Measurements from ENCODE around the gene TLE1. TPM values are rescaled to one million over a fixed set of nuclear protein-coding genes. Genes with fewer than 3 reads are reported as not detected.

Gene TLE1
- total and polyA plus RNA-seq, 2 donors (not counting 1 experiment from before 2014, with no cell fraction given), result 33.5 to 80.3 TPM

DNA sequence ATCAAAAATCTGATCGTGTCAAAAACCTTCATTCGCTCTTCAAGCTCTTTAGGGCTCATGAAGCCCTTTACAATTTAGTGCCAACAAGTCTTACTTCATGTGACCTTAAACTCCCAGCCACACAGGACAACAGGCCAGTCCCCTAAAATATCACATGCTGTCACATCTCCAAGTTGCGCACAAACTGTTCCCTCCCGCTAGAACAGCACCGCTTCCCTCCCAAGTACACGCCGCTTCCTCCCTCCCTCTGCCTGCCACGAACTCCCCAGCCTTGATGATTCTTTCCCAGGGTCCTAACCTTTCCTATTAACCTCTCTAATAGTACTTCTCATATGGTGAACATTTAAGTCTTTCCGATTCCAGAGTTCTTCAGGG lies 91.2 kb downstream of the TLE1 start:
- Mint-ChIP-seq H3K27me3 (no peaks in the 10 kb centered on the region), H3K27ac (peak overlapping the region; percentile 5), H3K4me1 (peaks cover 76% of the 10 kb centered on the region), H3K9me3 (ENCODE audit: insufficient read depth) (peaks cover 2% of the 10 kb centered on the region), H3K4me3 (peak overlapping the region; percentile 16)
- Histone ChIP-seq H3K9ac (ENCODE audit: low read length) (no peak overlapping the region), H2AFZ (ENCODE audit: insufficient read depth, low read depth, low read length, poor library complexity, severe bottlenecking) (no peak overlapping the region), H4K20me1 (ENCODE audit: control insufficient read depth, insufficient read depth, low read length, poor library complexity, severe bottlenecking) (peaks cover 8% of the 10 kb centered on the region), H3K27ac (ENCODE audit: low read length in 2 of 2) (no peak overlapping the region), H3K9me3 (ENCODE audit: control extremely low read depth in 1 of 3, control insufficient read depth in 2 of 3, insufficient read depth in 1 of 3, low read length in 2 of 3) (no peaks in the 10 kb centered on the region), H3K4me1 (ENCODE audit: control insufficient read depth in 2 of 2, insufficient read depth in 2 of 2, low read length in 2 of 2) (peaks cover 55 to 59% of the 10 kb centered on the region in 2 donors), H3K4me2 (replicated peaks; ENCODE audit: low read depth, low read length, poor library complexity, severe bottlenecking) (peak overlapping the region; percentile 56), H3K36me3 (replicated peaks in 1 of 2; ENCODE audit: control extremely low read depth in 1 of 2, control insufficient read depth in 1 of 2, extremely low read depth in 1 of 2, insufficient read depth in 2 of 2, low read length in 1 of 2) (peaks cover 0 to 15% of the 10 kb centered on the region in 2 experiments), H3K4me3 (ENCODE audit: control extremely low read depth in 1 of 5, extremely low read depth in 1 of 5, insufficient read depth in 1 of 5, low read depth in 2 of 5, low read length in 4 of 5) (no peak overlapping the region), H3K79me2 (ENCODE audit: control insufficient read depth, insufficient read depth, low read length) (no peaks in the 10 kb centered on the region), H3K27me3 (replicated peaks in 1 of 4; ENCODE audit: control extremely low read depth in 1 of 4, control insufficient read depth in 3 of 4, insufficient read depth in 4 of 4, low read length in 3 of 4) (no peaks in the 10 kb centered on the region)
- intact Hi-C loops (cut with micrococcal nuclease), result loop anchor here (10.0 kb wide), 1 partner anchor 57 kb away; no protein-coding TSS in a partner anchor
- ChIA-PET POLR2A (no interaction called here), CTCF (no interaction called here)
- ATAC-seq (ENCODE audit: low read depth) (no peak), DNase-seq (no peak)
- 90% methylated on average over 9 of the region's 9 CpGs for WGBS (ENCODE audit: insufficient coverage)
- no peak for TF ChIP-seq EZH2 (IDR thresholded peaks at IDR 0.05; ENCODE audit: borderline replicate concordance, insufficient read depth, low read depth, low read length, poor library complexity, severe bottlenecking)
- TF ChIP-seq, protein P1, sequence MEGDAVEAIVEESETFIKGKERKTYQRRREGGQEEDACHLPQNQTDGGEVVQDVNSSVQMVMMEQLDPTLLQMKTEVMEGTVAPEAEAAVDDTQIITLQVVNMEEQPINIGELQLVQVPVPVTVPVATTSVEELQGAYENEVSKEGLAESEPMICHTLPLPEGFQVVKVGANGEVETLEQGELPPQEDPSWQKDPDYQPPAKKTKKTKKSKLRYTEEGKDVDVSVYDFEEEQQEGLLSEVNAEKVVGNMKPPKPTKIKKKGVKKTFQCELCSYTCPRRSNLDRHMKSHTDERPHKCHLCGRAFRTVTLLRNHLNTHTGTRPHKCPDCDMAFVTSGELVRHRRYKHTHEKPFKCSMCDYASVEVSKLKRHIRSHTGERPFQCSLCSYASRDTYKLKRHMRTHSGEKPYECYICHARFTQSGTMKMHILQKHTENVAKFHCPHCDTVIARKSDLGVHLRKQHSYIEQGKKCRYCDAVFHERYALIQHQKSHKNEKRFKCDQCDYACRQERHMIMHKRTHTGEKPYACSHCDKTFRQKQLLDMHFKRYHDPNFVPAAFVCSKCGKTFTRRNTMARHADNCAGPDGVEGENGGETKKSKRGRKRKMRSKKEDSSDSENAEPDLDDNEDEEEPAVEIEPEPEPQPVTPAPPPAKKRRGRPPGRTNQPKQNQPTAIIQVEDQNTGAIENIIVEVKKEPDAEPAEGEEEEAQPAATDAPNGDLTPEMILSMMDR (IDR thresholded peaks at IDR 0.05), result no peak

DNA sequence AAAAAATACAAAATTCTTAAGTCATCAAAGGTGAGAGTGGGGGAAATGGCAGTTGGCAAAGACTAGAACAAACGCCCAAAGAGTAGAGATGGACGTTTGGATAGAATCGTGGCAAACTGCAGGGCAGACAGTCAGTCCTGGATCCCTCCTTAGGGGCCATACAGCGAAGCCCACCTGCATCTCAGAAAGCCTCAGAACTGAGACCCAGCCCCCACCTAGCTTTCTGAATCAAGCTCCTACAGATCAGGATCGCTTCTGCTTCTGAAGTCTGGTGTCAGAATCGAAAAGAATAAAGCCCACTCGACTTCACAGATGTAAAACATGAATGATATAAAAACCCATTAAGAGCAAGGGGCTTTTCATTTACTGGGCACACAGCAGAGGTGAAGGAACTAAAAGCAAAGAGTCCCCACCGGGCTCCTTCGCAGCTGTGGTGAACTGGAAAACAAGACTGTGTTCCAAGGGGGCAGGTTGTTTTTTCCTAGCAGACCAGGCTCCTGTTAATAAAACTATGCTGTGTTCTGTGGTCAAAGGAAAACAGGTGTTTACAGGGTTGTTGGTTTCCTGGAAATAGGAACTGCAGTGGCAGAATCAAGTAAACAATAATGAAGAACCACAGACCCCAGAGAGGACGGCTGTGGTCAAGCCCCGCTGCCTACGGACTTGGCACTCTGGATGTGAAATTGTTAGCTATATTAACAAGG lies 91.8 kb downstream of the TLE1 start:
- no peaks in the 10 kb centered on the region for H3K27me3 Mint-ChIP-seq
- DNase-seq (no peak), ATAC-seq (ENCODE audit: low read depth) (no peak)
- H4K20me1 ChIP-seq (ENCODE audit: control insufficient read depth, insufficient read depth, low read length, poor library complexity, severe bottlenecking), result peaks cover 13% of the 10 kb centered on the region
- WGBS (ENCODE audit: insufficient coverage), result 36% methylated on average over 4 of the region's 12 CpGs
- peaks cover 60 to 64% of the 10 kb centered on the region in 2 donors for H3K4me1 ChIP-seq (ENCODE audit: control insufficient read depth in 2 of 2, insufficient read depth in 2 of 2, low read length in 2 of 2)
- H3K9ac ChIP-seq (ENCODE audit: low read length), result peak overlapping the region; percentile 17
- H3K4me3 ChIP-seq (ENCODE audit: control extremely low read depth in 1 of 5, extremely low read depth in 1 of 5, insufficient read depth in 1 of 5, low read depth in 2 of 5, low read length in 4 of 5), result peak overlapping the region in 1 of 5 experiments; percentile 5
- no peaks in the 10 kb centered on the region for H3K9me3 ChIP-seq (ENCODE audit: control extremely low read depth in 1 of 3, control insufficient read depth in 2 of 3, insufficient read depth in 1 of 3, low read length in 2 of 3)
- CTCF ChIA-PET, result no interaction called here
- intact Hi-C loops (cut with micrococcal nuclease), result loop anchor here (2.0 to 10.0 kb wide), 2 partner anchors 57 to 89 kb away; no protein-coding TSS in a partner anchor
- peak overlapping the region; percentile 21 for H2AFZ ChIP-seq (ENCODE audit: insufficient read depth, low read depth, low read length, poor library complexity, severe bottlenecking)
- peak overlapping the region; percentile 53 for H3K27ac Mint-ChIP-seq
- peaks cover 0 to 12% of the 10 kb centered on the region in 2 experiments for H3K36me3 ChIP-seq (replicated peaks in 1 of 2; ENCODE audit: control extremely low read depth in 1 of 2, control insufficient read depth in 1 of 2, extremely low read depth in 1 of 2, insufficient read depth in 2 of 2, low read length in 1 of 2)
- TF ChIP-seq, protein P1 (IDR thresholded peaks at IDR 0.05), result no peak
- no peak for TF ChIP-seq EZH2 (IDR thresholded peaks at IDR 0.05; ENCODE audit: borderline replicate concordance, insufficient read depth, low read depth, low read length, poor library complexity, severe bottlenecking)
- H3K4me2 ChIP-seq (replicated peaks; ENCODE audit: low read depth, low read length, poor library complexity, severe bottlenecking), result peak overlapping the region; percentile 56
- peaks cover 78% of the 10 kb centered on the region for H3K4me1 Mint-ChIP-seq
- peaks cover 2% of the 10 kb centered on the region for H3K9me3 Mint-ChIP-seq (ENCODE audit: insufficient read depth)
- no peaks in the 10 kb centered on the region for H3K27me3 ChIP-seq (replicated peaks in 1 of 4; ENCODE audit: control extremely low read depth in 1 of 4, control insufficient read depth in 3 of 4, insufficient read depth in 4 of 4, low read length in 3 of 4)
- POLR2A ChIA-PET, result no interaction called here
- H3K4me3 Mint-ChIP-seq, result peak overlapping the region; percentile 71
- no peak overlapping the region for H3K27ac ChIP-seq (ENCODE audit: low read length in 2 of 2)
- no peaks in the 10 kb centered on the region for H3K79me2 ChIP-seq (ENCODE audit: control insufficient read depth, insufficient read depth, low read length)
